ENCODE results near the gene THUMPD3.

DNA sequence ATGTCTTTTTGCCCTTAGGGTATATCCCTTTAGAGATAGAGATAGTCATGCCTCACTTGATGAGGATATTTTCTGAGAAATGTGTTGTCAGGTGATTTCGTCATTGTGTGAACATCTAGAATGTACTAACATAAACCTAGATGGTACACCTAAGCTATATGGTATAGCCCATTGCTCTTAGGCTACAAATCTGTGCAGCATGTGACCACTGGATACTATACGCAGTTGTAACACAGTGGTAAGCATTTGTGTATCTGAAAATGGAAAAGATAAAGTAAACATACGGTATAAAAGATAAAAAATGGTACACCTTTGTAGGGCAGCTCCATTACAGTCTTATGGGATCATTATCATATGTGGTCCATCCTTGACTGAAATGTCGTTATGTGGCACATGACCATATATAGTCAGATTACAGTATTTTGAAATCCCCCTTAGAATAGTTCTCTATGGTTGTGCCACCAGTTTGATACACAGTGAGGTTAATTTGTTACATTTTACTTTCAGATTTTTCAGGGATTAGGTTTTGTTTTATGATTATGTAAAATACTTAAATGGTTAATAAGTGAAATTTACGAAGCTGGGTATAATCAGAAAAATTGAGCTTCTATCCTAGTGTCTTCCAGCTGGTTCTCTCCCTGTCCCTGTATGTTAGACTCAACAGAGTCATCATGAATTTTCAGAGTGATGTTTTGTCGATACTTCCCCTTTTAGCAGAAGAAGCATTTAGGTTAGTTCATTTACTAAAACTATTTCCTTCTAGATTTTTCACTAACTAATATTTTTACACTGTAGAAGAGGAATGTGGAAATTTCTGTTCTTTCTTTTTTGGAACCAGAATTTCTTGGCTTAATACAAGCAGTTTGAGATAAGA is 47.4 kb downstream of the THUMPD3 start:
- TF ChIP-seq, protein P1, sequence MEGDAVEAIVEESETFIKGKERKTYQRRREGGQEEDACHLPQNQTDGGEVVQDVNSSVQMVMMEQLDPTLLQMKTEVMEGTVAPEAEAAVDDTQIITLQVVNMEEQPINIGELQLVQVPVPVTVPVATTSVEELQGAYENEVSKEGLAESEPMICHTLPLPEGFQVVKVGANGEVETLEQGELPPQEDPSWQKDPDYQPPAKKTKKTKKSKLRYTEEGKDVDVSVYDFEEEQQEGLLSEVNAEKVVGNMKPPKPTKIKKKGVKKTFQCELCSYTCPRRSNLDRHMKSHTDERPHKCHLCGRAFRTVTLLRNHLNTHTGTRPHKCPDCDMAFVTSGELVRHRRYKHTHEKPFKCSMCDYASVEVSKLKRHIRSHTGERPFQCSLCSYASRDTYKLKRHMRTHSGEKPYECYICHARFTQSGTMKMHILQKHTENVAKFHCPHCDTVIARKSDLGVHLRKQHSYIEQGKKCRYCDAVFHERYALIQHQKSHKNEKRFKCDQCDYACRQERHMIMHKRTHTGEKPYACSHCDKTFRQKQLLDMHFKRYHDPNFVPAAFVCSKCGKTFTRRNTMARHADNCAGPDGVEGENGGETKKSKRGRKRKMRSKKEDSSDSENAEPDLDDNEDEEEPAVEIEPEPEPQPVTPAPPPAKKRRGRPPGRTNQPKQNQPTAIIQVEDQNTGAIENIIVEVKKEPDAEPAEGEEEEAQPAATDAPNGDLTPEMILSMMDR (IDR thresholded peaks at IDR 0.05 in 2 of 3, conservative IDR thresholded peaks at IDR 0.05 in 1 of 3; ENCODE audit: insufficient read depth in 2 of 3, low read depth in 1 of 3, low read length in 3 of 3), result no peak
- TF ChIP-seq SIN3A (IDR thresholded peaks at IDR 0.05; ENCODE audit: borderline replicate concordance in 2 of 2, control insufficient read depth in 1 of 2, low read depth in 2 of 2, low read length in 2 of 2) (no peak), CHCHD3 (CRISPR knock-in tag; IDR thresholded peaks at IDR 0.05) (no peak), NFATC3 (IDR thresholded peaks at IDR 0.05) (no peak), ZNF354B (CRISPR knock-in tag; IDR thresholded peaks at IDR 0.05) (no peak), RFX5 (IDR thresholded peaks at IDR 0.05; ENCODE audit: low read depth, low read length) (no peak), POLR2A (conservative IDR thresholded peaks at IDR 0.05) (no peak)
- TF ChIP-seq, protein P2, sequence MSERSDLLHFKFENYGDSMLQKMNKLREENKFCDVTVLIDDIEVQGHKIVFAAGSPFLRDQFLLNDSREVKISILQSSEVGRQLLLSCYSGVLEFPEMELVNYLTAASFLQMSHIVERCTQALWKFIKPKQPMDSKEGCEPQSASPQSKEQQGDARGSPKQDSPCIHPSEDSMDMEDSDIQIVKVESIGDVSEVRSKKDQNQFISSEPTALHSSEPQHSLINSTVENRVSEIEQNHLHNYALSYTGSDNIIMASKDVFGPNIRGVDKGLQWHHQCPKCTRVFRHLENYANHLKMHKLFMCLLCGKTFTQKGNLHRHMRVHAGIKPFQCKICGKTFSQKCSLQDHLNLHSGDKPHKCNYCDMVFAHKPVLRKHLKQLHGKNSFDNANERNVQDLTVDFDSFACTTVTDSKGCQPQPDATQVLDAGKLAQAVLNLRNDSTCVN (CRISPR knock-in tag; IDR thresholded peaks at IDR 0.05), result no peak
- TF ChIP-seq, protein P3, sequence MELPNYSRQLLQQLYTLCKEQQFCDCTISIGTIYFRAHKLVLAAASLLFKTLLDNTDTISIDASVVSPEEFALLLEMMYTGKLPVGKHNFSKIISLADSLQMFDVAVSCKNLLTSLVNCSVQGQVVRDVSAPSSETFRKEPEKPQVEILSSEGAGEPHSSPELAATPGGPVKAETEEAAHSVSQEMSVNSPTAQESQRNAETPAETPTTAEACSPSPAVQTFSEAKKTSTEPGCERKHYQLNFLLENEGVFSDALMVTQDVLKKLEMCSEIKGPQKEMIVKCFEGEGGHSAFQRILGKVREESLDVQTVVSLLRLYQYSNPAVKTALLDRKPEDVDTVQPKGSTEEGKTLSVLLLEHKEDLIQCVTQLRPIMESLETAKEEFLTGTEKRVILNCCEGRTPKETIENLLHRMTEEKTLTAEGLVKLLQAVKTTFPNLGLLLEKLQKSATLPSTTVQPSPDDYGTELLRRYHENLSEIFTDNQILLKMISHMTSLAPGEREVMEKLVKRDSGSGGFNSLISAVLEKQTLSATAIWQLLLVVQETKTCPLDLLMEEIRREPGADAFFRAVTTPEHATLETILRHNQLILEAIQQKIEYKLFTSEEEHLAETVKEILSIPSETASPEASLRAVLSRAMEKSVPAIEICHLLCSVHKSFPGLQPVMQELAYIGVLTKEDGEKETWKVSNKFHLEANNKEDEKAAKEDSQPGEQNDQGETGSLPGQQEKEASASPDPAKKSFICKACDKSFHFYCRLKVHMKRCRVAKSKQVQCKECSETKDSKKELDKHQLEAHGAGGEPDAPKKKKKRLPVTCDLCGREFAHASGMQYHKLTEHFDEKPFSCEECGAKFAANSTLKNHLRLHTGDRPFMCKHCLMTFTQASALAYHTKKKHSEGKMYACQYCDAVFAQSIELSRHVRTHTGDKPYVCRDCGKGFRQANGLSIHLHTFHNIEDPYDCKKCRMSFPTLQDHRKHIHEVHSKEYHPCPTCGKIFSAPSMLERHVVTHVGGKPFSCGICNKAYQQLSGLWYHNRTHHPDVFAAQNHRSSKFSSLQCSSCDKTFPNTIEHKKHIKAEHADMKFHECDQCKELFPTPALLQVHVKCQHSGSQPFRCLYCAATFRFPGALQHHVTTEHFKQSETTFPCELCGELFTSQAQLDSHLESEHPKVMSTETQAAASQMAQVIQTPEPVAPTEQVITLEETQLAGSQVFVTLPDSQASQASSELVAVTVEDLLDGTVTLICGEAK (IDR thresholded peaks at IDR 0.05), result no peak
- TF ChIP-seq, protein P3 (CRISPR knock-in tag; IDR thresholded peaks at IDR 0.05), result no peak
- TF ChIP-seq, protein P4, sequence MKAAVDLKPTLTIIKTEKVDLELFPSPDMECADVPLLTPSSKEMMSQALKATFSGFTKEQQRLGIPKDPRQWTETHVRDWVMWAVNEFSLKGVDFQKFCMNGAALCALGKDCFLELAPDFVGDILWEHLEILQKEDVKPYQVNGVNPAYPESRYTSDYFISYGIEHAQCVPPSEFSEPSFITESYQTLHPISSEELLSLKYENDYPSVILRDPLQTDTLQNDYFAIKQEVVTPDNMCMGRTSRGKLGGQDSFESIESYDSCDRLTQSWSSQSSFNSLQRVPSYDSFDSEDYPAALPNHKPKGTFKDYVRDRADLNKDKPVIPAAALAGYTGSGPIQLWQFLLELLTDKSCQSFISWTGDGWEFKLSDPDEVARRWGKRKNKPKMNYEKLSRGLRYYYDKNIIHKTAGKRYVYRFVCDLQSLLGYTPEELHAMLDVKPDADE (conservative IDR thresholded peaks at IDR 0.05; ENCODE audit: control insufficient read depth, low read depth, low read length), result no peak
- TF ChIP-seq, protein P5, sequence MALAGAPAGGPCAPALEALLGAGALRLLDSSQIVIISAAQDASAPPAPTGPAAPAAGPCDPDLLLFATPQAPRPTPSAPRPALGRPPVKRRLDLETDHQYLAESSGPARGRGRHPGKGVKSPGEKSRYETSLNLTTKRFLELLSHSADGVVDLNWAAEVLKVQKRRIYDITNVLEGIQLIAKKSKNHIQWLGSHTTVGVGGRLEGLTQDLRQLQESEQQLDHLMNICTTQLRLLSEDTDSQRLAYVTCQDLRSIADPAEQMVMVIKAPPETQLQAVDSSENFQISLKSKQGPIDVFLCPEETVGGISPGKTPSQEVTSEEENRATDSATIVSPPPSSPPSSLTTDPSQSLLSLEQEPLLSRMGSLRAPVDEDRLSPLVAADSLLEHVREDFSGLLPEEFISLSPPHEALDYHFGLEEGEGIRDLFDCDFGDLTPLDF (CRISPR knock-in tag; IDR thresholded peaks at IDR 0.05), result no peak
